Measurements from ENCODE around the gene CDC37.

The CDC37 gene

GRCh38 chr19:10403137-10404021, at the start of gene CDC37:
TSS of gene CDC37 (minus strand) at chr19:10403542. CDS start at chr19:10403479, 63 bp downstream.
- peak; percentile 97 for DNase-seq

- DNase-seq = no peak
These were observed 47.7 kb upstream of the CDC37 start for GRCh38 chr19:10450853-10451609.

- DNase-seq = no peak
These were observed 47.0 kb upstream of the CDC37 start for GRCh38 chr19:10450191-10450852.

GRCh38 chr19:10449037-10449436, 45.7 kb upstream of the CDC37 start:
- DNase-seq = no peak

- DNase-seq = no peak
These were observed 39.4 kb upstream of the CDC37 start for GRCh38 chr19:10442698-10443097.

- no peak for DNase-seq
These were observed 36.2 kb upstream of the CDC37 start for GRCh38 chr19:10439588-10439987.

- DNase-seq = no peak
These were observed 29.8 kb upstream of the CDC37 start for GRCh38 chr19:10433131-10433536.

GRCh38 chr19:10432736-10433130, 29.4 kb upstream of the CDC37 start:
- no peak for DNase-seq

- peak; percentile 77 for DNase-seq
These were observed 28.8 kb upstream of the CDC37 start for GRCh38 chr19:10431943-10432735.

GRCh38 chr19:10431254-10431942, 28.1 kb upstream of the CDC37 start:
- DNase-seq = peak; percentile 42

GRCh38 chr19:10430505-10431253, 27.3 kb upstream of the CDC37 start:
- DNase-seq = no peak

- DNase-seq = no peak
These were observed 25.6 kb upstream of the CDC37 start for GRCh38 chr19:10428996-10429381.

GRCh38 chr19:10427169-10427568, 23.8 kb upstream of the CDC37 start:
- no peak for DNase-seq

- DNase-seq = peak; percentile 76
These were observed 20.8 kb upstream of the CDC37 start for GRCh38 chr19:10424011-10424637.

- DNase-seq = no peak
These were observed 19.5 kb upstream of the CDC37 start for GRCh38 chr19:10422846-10423245.

GRCh38 chr19:10422046-10422461, 18.7 kb upstream of the CDC37 start:
- DNase-seq = no peak

GRCh38 chr19:10421240-10422045, 18.1 kb upstream of the CDC37 start:
- DNase-seq = no peak

- peak; percentile 43 for DNase-seq
These were observed 17.3 kb upstream of the CDC37 start, which contains the start of gene PDE4A for GRCh38 chr19:10420444-10421239. TSS of gene PDE4A (plus strand) at chr19:10420538. CDS start at chr19:10420765, 227 bp downstream.

Data from CD4-positive, alpha-beta T cell treated with Interleukin-6 for 4 hours (primary cell).